K562 (cell line): Measurements from ENCODE around the gene SDK1. TPM values are rescaled to one million over a fixed set of nuclear protein-coding genes. Genes with fewer than 3 reads are reported as not detected.

Source experiments
- BRCA1 ChIP-seq, 2 experiments: fragments of 450-650 bp in 1 of 2; sonication (generic) in 1 of 2; formaldehyde crosslinking in 1 of 2; IDR thresholded peaks; 2 replicates each; pipeline versions ENCODE4 v1.5.0 to v1.6.1; 2017 to 2020; ENCODE audit warnings: mild to moderate bottlenecking in 1 of 2, missing genetic modification reagents in 1 of 2
- CHD4 ChIP-seq: fragments of 200-600 bp; sonication (generic); IDR thresholded peaks from 3 replicates; pipeline ENCODE4 v1.6.1; 2012; ENCODE audit warnings: low read depth, mild to moderate bottlenecking, mixed read lengths, low read length, inconsistent platforms; ENCODE audit not compliant: insufficient read depth, insufficient replicate concordance, poor library complexity, severe bottlenecking
- REST ChIP-seq, 2 experiments: fragments of 450-650 bp; formaldehyde crosslinking in 1 of 2; IDR thresholded peaks; 2 replicates each; pipeline versions ENCODE4 v1.4.0 to v1.6.1; 2014 to 2020; ENCODE audit warnings: mild to moderate bottlenecking in 2 of 2, borderline replicate concordance in 1 of 2, low read depth in 1 of 2
- RFX7 ChIP-seq: fragments of 250-450 bp; sonication (Bioruptor Pico); IDR thresholded peaks from 2 replicates; pipeline ENCODE4 v1.5.1; 2021; ENCODE audit warnings: mild to moderate bottlenecking
- RUNX1 ChIP-seq: sonication (generic); IDR thresholded peaks from 2 replicates; pipeline ENCODE4 v1.6.1; 2016; ENCODE audit warnings: antibody characterized with exemption, low read depth
- TEAD2 ChIP-seq: fragments of 450-650 bp; IDR thresholded peaks from 2 replicates; pipeline ENCODE4 v1.6.1; 2016; ENCODE audit warnings: missing genetic modification characterization, control low read depth, missing compliant biosample characterization
- polyA plus RNA-seq, 8 experiments: library from polyadenylated mRNA; depleted of rRNA in 4 of 8; stranded (reverse) in 5 of 8; unstranded in 3 of 8; fragments of >200 nt; fragmentation: Nextera tagmentation in 2 of 8; fragmentation: Illumina TruSeq in 1 of 8; extraction: Ambion mirVana in 2 of 8; extraction: Trizol in 1 of 8; gene quantifications; 2 replicates each; pipeline versions ENCODE4 v1.2.1 to v1.2.3, GENCODE V29; 2011 to 2014; ENCODE audit warnings: inconsistent platforms in 1 of 8, missing spikeins in 1 of 8
- total RNA-seq, 7 experiments: library from RNA; depleted of rRNA in 6 of 7; stranded (reverse); fragments of >200 nt in 6 of 7; fragmentation: Illumina TruSeq in 2 of 7; extraction: Trizol in 2 of 7; gene quantifications; 2 replicates each; pipeline versions ENCODE4 v1.2.1 to v1.2.3, GENCODE V29; 2011 to 2021; ENCODE audit warnings: low replicate concordance in 1 of 7

Gene SDK1
- total and polyA plus RNA-seq, 9 of the 15 experiments (the other 6 are each of a cell fraction or from before 2014, with no cell fraction given): 0.16 TPM; not detected in 8

- TF ChIP-seq BRCA1 (IDR thresholded peaks at IDR 0.05): no peak
- TF ChIP-seq BRCA1 (CRISPR knock-in tag; IDR thresholded peaks at IDR 0.05): no peak
- no peak for TF ChIP-seq REST (IDR thresholded peaks at IDR 0.05; ENCODE audit: borderline replicate concordance)
- no peak for TF ChIP-seq REST (CRISPR knock-in tag; IDR thresholded peaks at IDR 0.05; ENCODE audit: low read depth)
- TF ChIP-seq CHD4: no peak
- no peak for TF ChIP-seq TEAD2 (tag)
- no peak for TF ChIP-seq RUNX1
- no peak for TF ChIP-seq RFX7 (CRISPR knock-in tag)
These were observed 768.4 kb downstream of the SDK1 start (continued) for GRCh38 chr7:4069268-4070095.
